GM19438 (cell line): ENCODE results near the gene HS3ST5.
"Not testable (repeated sequence)": the region's sequence is repeated elsewhere in the genome, so short reads cannot be mapped to it uniquely, and the experiment has no call there.

Source experiments
- ATAC-seq: cut with Tn5 transposase; IDR thresholded peaks from one replicate; pipeline ENCODE4 v1.9.1; 2021; ENCODE audit warnings: low read depth; ENCODE audit not compliant: unreplicated experiment

Gene HS3ST5

GRCh38 chr6:114062199-114062598 is 280.6 kb downstream of the HS3ST5 start:
- ATAC-seq, result no peak

GRCh38 chr6:114061741-114062140 is 281.1 kb downstream of the HS3ST5 start:
- ATAC-seq, result no peak

GRCh38 chr6:114061116-114061515 is 281.7 kb downstream of the HS3ST5 start:
- ATAC-seq, result no peak

- no peak for ATAC-seq
Measured at GRCh38 chr6:114058435-114058834, 284.4 kb downstream of the HS3ST5 start.

- no peak for ATAC-seq
Measured at GRCh38 chr6:114055763-114056162, 287.1 kb downstream of the HS3ST5 start.

- no peak for ATAC-seq
Measured at GRCh38 chr6:114055349-114055748, 287.5 kb downstream of the HS3ST5 start.

GRCh38 chr6:114053791-114054190 is 289.0 kb downstream of the HS3ST5 start:
- no peak for ATAC-seq

- ATAC-seq, result no peak
Measured at GRCh38 chr6:114052141-114052540, 290.7 kb downstream of the HS3ST5 start.

GRCh38 chr6:114051031-114051430 is 291.8 kb downstream of the HS3ST5 start:
- no peak for ATAC-seq

GRCh38 chr6:114049367-114049966 is 293.4 kb downstream of the HS3ST5 start:
- no peak for ATAC-seq

- not testable (repeated sequence) for ATAC-seq
Measured at GRCh38 chr6:114044566-114044965, 298.3 kb downstream of the HS3ST5 start.

GRCh38 chr6:114042267-114043016 is 300.4 kb downstream of the HS3ST5 start:
- no peak for ATAC-seq

- no peak for ATAC-seq
Measured at GRCh38 chr6:114040871-114041270, 302.0 kb downstream of the HS3ST5 start.

GRCh38 chr6:114039841-114040240 is 303.0 kb downstream of the HS3ST5 start:
- ATAC-seq, result no peak

- no peak for ATAC-seq
Measured at GRCh38 chr6:114033606-114034005, 309.2 kb downstream of the HS3ST5 start.

- no peak for ATAC-seq
Measured at GRCh38 chr6:114032721-114033120, 310.1 kb downstream of the HS3ST5 start.

- no peak for ATAC-seq
Measured at GRCh38 chr6:114030767-114031166, 312.1 kb downstream of the HS3ST5 start.

GRCh38 chr6:114024746-114025145 is 318.1 kb downstream of the HS3ST5 start:
- ATAC-seq, result no peak

GRCh38 chr6:114020196-114020595 is 322.6 kb downstream of the HS3ST5 start:
- no peak for ATAC-seq

GRCh38 chr6:114017146-114017545 is 325.7 kb downstream of the HS3ST5 start:
- not testable (repeated sequence) for ATAC-seq

- ATAC-seq, result not testable (repeated sequence)
Measured at GRCh38 chr6:114014106-114014505, 328.7 kb downstream of the HS3ST5 start.

GRCh38 chr6:114011486-114011885 is 331.3 kb downstream of the HS3ST5 start:
- not testable (repeated sequence) for ATAC-seq
